ENCODE results near the gene TTC23.

The TTC23 gene

DNA sequence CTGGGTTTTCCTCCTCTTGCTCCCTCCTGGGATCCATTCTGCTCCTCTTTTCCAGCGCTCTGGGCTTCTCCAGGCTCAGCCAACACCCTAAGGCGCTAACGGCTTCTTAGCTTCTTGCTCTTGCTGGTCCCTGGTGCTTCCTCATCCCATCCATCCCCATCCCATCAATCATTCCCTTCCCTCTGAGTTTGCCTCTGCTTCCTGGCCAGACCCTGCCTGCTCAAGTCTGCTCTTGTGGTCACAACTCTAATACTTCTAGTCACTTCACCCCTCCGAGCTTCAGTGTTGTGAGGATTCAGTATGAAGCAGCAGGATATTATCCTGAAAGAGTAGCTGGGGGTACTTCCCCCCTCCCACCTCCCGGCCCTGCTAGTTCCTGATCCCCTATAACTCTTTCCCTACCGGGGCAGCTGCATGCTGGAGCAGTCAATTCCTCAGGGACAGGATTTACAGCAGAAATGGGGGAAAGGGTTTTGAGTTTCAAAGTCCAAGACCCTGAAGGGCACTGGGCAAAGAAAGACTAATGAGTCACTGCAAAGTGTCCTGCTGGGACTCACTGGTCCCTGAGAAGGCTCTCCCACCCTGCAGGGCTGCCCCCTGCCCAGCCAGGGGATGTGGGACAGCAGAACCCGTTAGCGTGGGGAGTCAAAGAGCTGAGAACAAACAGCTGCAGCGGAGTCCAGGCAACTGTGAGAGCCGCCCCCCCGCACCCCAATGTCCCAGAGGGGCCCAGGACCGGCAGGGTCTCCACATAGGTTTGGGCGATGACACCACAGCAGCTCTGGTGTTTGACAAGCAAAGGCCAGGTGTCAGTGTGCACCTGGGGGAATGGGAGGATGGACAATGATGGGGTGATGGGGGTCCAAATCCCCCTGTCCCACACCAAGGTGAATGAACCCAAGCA lies 146.8 kb downstream of the TTC23 start:
- DNase-seq (ENCODE audit: low spot score) = no peak

- DNase-seq (ENCODE audit: low spot score) = no peak
Measured at GRCh38 chr15:99101501-99101900, 147.9 kb downstream of the TTC23 start.

DNA sequence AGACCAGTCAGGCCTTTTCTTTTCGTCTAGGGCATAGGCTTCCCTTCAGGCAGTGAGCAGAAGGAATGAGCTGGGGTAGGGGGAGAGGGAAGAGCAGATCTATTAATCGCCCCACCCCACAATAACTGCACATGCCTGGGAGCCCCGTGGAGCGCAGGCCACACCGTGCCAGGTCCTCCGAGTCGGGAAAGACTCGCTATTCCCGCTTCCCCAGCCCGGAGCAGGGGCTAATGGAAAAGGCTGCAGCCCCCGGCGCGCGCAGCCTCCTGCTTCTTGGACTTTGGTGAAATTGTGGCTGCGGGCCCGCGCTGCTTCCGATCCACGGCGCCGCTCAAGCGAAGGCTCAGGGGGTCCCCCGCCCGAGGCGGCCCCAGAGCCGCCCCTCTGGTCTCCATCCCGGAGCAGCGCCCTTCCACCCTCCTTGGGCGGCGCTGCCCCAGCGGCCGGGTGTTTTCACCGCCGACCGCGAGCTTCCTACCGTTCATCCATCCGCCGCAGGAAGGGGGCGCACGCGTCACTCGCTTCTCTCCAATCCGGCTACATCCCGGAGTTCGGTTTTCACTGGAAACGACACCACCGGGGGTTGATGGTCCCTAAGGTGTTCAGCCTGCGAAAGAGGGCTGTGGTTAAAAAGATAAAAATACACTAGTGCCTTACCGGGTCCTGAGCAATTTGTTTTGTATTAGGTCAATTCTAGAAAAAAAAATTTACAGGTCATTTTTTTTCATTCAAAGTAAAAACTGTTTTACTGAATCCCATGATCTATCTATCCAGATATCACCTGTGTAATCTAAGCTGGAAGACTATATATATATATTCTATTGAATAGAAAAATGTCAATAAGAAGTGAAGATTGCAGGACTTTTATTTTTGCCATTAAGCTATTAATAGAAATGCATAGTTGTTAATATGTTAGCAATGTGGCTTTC lies 148.9 kb downstream of the TTC23 start:
- peak; percentile 68 for DNase-seq (ENCODE audit: low spot score)

- DNase-seq (ENCODE audit: low spot score) = no peak
Measured at GRCh38 chr15:99099661-99100060, 149.7 kb downstream of the TTC23 start.

DNA sequence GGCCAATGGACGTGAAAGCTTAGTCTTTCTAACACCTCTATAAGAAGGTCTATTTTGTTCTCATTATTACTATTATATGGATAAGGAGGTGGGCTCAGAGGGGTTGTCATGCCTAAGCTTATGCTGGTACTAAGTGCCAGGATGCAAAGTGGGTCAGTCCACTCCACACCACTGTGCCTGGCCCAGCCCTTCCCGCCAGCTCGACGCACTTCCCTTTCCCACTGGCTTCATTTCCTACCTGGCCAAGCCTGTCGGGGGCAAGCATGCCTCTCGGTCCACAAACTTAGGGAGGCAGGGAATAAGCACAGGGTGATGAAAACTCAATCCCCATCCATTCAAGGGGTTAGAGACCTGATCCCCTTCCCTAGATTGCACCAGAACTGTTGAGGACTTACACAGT lies 150.4 kb downstream of the TTC23 start:
- no peak for DNase-seq (ENCODE audit: low spot score)

- no peak for DNase-seq (ENCODE audit: low spot score)
Measured at GRCh38 chr15:99098426-99098825, 151.0 kb downstream of the TTC23 start.

DNA sequence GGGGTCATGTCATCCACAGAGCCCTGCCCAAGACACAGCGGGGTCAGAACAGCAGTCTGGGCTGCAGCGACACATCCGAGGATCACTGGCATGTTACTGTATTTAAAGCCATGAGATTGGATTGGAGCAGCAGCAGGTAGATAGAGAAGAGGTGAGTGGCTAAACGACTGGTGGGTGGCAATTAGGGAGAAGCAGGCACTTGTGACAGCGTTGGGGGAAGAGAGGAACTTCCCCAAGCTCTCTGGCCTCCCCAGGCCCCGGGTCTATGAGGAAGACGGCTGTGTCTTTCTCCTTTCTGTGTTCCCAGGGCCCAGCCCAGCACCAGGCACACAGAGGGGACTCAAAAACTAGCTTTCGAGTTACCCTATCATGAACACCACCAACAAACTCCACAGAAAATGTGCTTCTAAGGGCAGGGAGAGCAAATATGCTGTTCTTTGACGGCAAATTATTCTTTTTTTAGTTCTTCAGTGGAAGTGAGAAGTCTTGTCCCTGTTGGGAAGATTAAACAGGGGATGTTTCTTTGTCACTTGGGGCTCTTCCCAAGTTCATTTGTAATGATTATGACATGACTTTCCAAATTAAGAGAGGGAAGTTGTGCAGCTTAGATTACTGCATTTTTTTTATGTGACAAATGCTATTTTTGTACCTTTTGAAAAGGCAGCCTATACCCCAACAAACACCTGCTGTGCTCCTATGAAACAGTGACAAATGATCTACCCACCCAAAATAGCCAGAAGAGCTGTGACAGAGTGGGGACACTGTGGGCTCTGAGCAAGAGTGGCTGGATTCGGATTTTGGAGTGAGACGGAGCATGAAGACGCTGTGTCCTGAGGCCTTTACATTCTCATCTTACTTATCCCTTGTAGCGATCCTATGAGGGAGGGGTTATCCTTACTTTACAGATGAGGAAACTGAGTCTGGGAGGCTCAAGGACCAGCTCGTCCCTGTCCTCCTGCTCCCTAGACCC lies 151.7 kb downstream of the TTC23 start:
- no peak for DNase-seq (ENCODE audit: low spot score)

DNA sequence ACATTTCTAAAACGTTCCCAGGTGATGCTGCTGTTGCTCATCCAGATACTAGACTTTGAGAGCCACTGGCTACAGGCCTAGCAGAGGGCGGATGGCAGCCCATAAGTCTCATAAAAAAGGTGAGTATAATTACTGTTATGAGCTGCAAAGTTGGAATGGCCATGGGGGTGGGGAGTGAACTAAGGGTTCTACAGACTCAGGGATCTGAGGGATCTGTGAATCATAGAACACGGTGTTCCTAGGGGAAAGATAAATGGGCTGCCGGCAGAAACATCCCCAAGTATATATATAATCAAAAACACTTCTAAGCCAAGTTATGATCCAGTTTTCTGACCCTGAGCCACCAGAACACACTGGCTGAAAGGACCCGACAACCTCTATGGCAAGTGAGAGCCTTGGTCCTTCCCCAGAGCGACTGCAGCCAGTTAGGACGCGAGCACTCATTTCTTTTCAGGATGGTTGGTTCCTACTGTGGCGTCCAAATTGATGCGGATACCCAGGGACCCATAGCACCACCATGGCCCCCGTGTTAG lies 152.4 kb downstream of the TTC23 start:
- DNase-seq (ENCODE audit: low spot score) = no peak

GRCh38 chr15:99096173-99096893 lies 153.0 kb downstream of the TTC23 start:
- no peak for DNase-seq (ENCODE audit: low spot score)

- no peak for DNase-seq (ENCODE audit: low spot score)
Measured at GRCh38 chr15:99095626-99096025, 153.8 kb downstream of the TTC23 start.

- no peak for DNase-seq (ENCODE audit: low spot score)
Measured at GRCh38 chr15:99092554-99093172, 156.7 kb downstream of the TTC23 start.

DNA sequence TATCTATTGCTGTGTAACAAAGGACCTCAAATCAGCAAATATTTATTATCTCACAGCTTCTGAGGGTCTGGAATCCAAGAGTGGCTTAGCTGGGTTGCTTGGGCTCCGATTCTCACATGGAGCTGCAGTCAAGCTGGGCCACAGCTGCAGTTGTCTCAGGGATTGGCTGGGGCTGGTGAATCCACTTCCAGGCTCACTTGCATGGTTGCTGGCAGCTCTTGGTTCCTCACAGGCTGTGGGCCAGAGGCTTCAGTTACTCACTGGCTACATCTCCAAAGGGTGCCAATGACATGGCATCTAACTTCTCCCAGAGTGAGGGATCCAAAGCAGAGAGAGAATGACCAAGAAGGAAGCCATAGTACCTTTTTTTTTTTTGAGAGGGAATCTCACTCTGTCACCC lies 158.4 kb downstream of the TTC23 start:
- no peak for DNase-seq (ENCODE audit: low spot score)

GRCh38 chr15:99090011-99090699 lies 159.2 kb downstream of the TTC23 start:
- no peak for DNase-seq (ENCODE audit: low spot score)

DNA sequence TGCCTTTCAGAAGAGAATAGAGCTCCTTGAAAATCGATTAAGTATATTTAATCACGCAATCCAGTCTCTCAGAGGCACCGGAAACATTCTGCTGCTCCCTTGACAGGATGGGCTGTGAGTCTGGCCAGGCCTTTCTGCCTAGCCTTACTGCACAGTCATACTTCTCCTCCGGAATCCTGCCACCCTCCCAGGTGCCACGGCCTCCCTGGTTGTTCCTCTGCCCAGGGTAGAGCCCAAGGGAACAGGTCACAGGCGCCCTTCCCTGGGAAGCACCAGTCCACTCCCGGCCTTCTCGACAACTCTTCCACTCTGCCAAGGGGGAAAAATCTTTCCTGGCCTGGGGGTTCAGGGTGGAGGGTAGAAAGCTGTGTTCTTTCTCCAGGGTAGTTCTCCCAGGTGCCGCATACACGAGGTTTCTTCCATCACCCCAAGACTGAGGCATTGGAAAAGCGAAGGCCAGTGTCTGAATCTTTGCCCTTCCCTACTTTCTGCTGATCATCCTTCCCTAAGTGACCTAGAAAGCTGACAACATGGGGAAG lies 161.9 kb downstream of the TTC23 start:
- no peak for DNase-seq (ENCODE audit: low spot score)

DNA sequence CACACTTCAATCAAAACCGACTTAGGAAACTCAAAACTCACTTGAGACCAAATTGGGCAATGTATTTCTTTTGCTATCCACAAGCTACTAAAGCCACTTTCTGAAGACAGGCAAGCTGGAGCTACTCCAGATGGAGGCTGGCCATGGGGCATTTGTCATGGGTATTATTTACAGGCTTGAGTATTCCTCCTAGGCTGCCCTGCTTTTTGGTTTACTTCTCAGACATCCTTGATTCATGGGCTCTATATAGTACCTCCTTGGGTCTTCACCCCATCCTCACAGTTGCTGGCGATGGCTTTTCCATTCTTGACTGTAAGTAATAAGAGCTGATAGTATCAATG lies 163.1 kb downstream of the TTC23 start:
- DNase-seq (ENCODE audit: low spot score) = no peak

Data from kidney tubule cell (primary cell).